H9 (cell line): ENCODE measurements around the gene TLL2. TPM values are rescaled to one million over a fixed set of nuclear protein-coding genes. Genes with fewer than 3 reads are reported as not detected.

Experiments
- DNase-seq: peaks from one replicate; pipeline ENCODE4 v3.0.0-alpha.2; 2017
- H2AFZ ChIP-seq: one replicate; pipeline ENCODE4 v1.6.1; 2013; ENCODE audit warnings: mild to moderate bottlenecking, low read length, control low read depth, moderate library complexity
- H2AK5ac ChIP-seq: 2 replicates; pipeline ENCODE4 v1.6.1; 2013; ENCODE audit warnings: low read length, control low read depth, mixed read lengths; ENCODE audit not compliant: insufficient read length
- H2BK120ac ChIP-seq: one replicate; pipeline ENCODE4 v1.6.1; 2013; ENCODE audit warnings: low read depth, mild to moderate bottlenecking, low read length, control low read depth, inconsistent platforms; ENCODE audit not compliant: poor library complexity, severe bottlenecking
- H2BK12ac ChIP-seq: 2 replicates; pipeline ENCODE4 v1.6.1; 2013; ENCODE audit warnings: low read length, control low read depth, mixed read lengths, low read depth; ENCODE audit not compliant: insufficient read length
- H2BK15ac ChIP-seq: 2 replicates; pipeline ENCODE4 v1.6.1; 2013; ENCODE audit warnings: low read depth, low read length, control low read depth
- H2BK20ac ChIP-seq: one replicate; pipeline ENCODE4 v1.6.1; 2013; ENCODE audit warnings: low read depth, mild to moderate bottlenecking, low read length, control low read depth, inconsistent platforms; ENCODE audit not compliant: poor library complexity, severe bottlenecking
- H2BK5ac ChIP-seq: 2 replicates; pipeline ENCODE4 v1.6.1; 2013; ENCODE audit warnings: low read length, control low read depth, mixed read lengths; ENCODE audit not compliant: insufficient read length
- H3K14ac ChIP-seq: 2 replicates; pipeline ENCODE4 v1.6.1; 2013; ENCODE audit warnings: low read length, control low read depth; ENCODE audit not compliant: insufficient read depth
- H3K18ac ChIP-seq: 2 replicates; pipeline ENCODE4 v1.6.1; 2013; ENCODE audit warnings: low read depth, mild to moderate bottlenecking, mixed read lengths, low read length, control low read depth; ENCODE audit not compliant: insufficient read length
- H3K23ac ChIP-seq: 2 replicates; pipeline ENCODE4 v1.6.1; 2013; ENCODE audit warnings: low read length, control low read depth, mixed read lengths, low read depth; ENCODE audit not compliant: insufficient read length
- H3K23me2 ChIP-seq: 2 replicates; pipeline ENCODE4 v1.6.1; 2013; ENCODE audit warnings: low read depth, mild to moderate bottlenecking, mixed read lengths, low read length, control low read depth; ENCODE audit not compliant: insufficient read length, poor library complexity, severe bottlenecking
- H3K27ac ChIP-seq: 2 replicates; pipeline ENCODE4 v1.5.1; 2013; ENCODE audit warnings: low read length, control low read depth, mixed read lengths, low read depth; ENCODE audit not compliant: insufficient read length
- H3K27me3 ChIP-seq: 2 replicates; pipeline ENCODE4 v1.6.1; 2013; ENCODE audit warnings: low read length, control low read depth, inconsistent platforms; ENCODE audit not compliant: insufficient read depth
- H3K4ac ChIP-seq: 2 replicates; pipeline ENCODE4 v1.6.1; 2013; ENCODE audit warnings: low read depth, mild to moderate bottlenecking, control low read depth, inconsistent platforms, low read length, moderate library complexity
- H3K4me1 ChIP-seq: 2 replicates; pipeline ENCODE4 v1.6.1; 2013; ENCODE audit warnings: low read length, control low read depth, inconsistent platforms; ENCODE audit not compliant: insufficient read depth
- H3K4me2 ChIP-seq: 2 replicates; pipeline ENCODE4 v1.6.1; 2013; ENCODE audit warnings: low read length, control low read depth, mixed read lengths; ENCODE audit not compliant: insufficient read length, insufficient read depth
- H3K56ac ChIP-seq: 2 replicates; pipeline ENCODE4 v1.6.1; 2013; ENCODE audit warnings: low read depth, mild to moderate bottlenecking, mixed read lengths, low read length, control low read depth; ENCODE audit not compliant: insufficient read length
- H3K79me1 ChIP-seq: 2 replicates; pipeline ENCODE4 v1.6.1; 2013; ENCODE audit warnings: low read depth, mild to moderate bottlenecking, moderate library complexity, low read length, control low read depth, inconsistent platforms; ENCODE audit not compliant: insufficient read depth, poor library complexity, severe bottlenecking
- H3K79me2 ChIP-seq: 2 replicates; pipeline ENCODE4 v1.6.1; 2013; ENCODE audit warnings: low read length, control low read depth, inconsistent platforms; ENCODE audit not compliant: insufficient read depth
- H3K9ac ChIP-seq: 2 replicates; pipeline ENCODE4 v1.6.1; 2013; ENCODE audit warnings: low read length, control low read depth, mixed read lengths; ENCODE audit not compliant: insufficient read length; ENCODE audit errors: extremely low read depth
- H3K9me3 ChIP-seq: one replicate; pipeline ENCODE4 v1.6.1; 2013; ENCODE audit warnings: low read depth, low read length, inconsistent platforms; ENCODE audit not compliant: control insufficient read depth
- H3T11ph ChIP-seq: one replicate; pipeline ENCODE4 v1.6.1; 2013; ENCODE audit warnings: mild to moderate bottlenecking, low read length, control low read depth, inconsistent platforms
- H4K20me1 ChIP-seq: one replicate; pipeline ENCODE4 v1.6.1; 2013; ENCODE audit not compliant: control insufficient read depth, insufficient read length, insufficient read depth
- H4K5ac ChIP-seq: 2 replicates; pipeline ENCODE4 v1.6.1; 2013; ENCODE audit warnings: low read depth, mild to moderate bottlenecking, mixed read lengths, low read length, control low read depth; ENCODE audit not compliant: insufficient read length
- H4K8ac ChIP-seq: replicated peaks from 2 replicates; pipeline ENCODE4 v1.6.1; 2013; ENCODE audit warnings: low read length, control low read depth, mixed read lengths, low read depth; ENCODE audit not compliant: insufficient read length
- H4K91ac ChIP-seq: 2 replicates; pipeline ENCODE4 v1.6.1; 2013; ENCODE audit warnings: low read depth, mild to moderate bottlenecking, moderate library complexity, mixed read lengths, low read length, control low read depth; ENCODE audit not compliant: insufficient read length
- H3K27ac Mint-ChIP-seq, 3 experiments: 2 replicates in 2 of 3; 3 replicates in 1 of 3; pipeline ENCODE4 v1.8.0; 2020 to 2021; ENCODE audit warnings: mixed read lengths in 3 of 3, mild to moderate bottlenecking in 1 of 3, moderate library complexity in 1 of 3
- H3K27me3 Mint-ChIP-seq: 2 replicates; pipeline ENCODE4 v1.8.0; 2021; ENCODE audit warnings: low read depth, mild to moderate bottlenecking, moderate library complexity, mixed read lengths
- H3K36me3 Mint-ChIP-seq, 3 experiments: 2 replicates in 2 of 3; 3 replicates in 1 of 3; pipeline ENCODE4 v1.8.0; 2020 to 2021; ENCODE audit warnings: low read depth in 3 of 3, mixed read lengths in 3 of 3; ENCODE audit not compliant: insufficient read depth in 1 of 3
- H3K4me1 Mint-ChIP-seq, 2 experiments: 2 replicates each; pipeline ENCODE4 v1.8.0; 2020; ENCODE audit warnings: mixed read lengths in 2 of 2
- H3K4me3 Mint-ChIP-seq, 2 experiments: 2 replicates in 1 of 2; 3 replicates in 1 of 2; pipeline ENCODE4 v1.8.0; 2020 to 2021; ENCODE audit warnings: mild to moderate bottlenecking in 2 of 2, mixed read lengths in 2 of 2, moderate library complexity in 1 of 2
- H3K9me3 Mint-ChIP-seq, 2 experiments: 2 replicates in 1 of 2; 3 replicates in 1 of 2; pipeline ENCODE4 v1.8.0; 2020; ENCODE audit warnings: mild to moderate bottlenecking in 2 of 2, mixed read lengths in 2 of 2, moderate library complexity in 1 of 2
- WGBS: extraction: QIAGEN DNeasy Blood & Tissue Kit; methylation state at CpG from one replicate; pipeline ENCODE4 v1.1.7; 2013; ENCODE audit warnings: missing lambda C conversion rate, low lambda C conversion rate, mixed read lengths; ENCODE audit not compliant: insufficient read length; ENCODE audit errors: extremely low coverage; 5-methylcytosine and 5-hydroxymethylcytosine counted together
- total RNA-seq: library from RNA; stranded (reverse); gene quantifications from 2 replicates; pipeline ENCODE4 v1.2.1, GENCODE V29; 2021
- TF ChIP-seq, protein P1 (sequence below): fragments of 200-600 bp; sonication (generic); conservative IDR thresholded peaks from 3 replicates; pipeline ENCODE4 v1.8.0; 2021; ENCODE audit warnings: antibody characterized with exemption, mild to moderate bottlenecking

Gene TLL2
- total RNA-seq, 1 experiment from 2014 or later = 1.4 TPM

DNA sequence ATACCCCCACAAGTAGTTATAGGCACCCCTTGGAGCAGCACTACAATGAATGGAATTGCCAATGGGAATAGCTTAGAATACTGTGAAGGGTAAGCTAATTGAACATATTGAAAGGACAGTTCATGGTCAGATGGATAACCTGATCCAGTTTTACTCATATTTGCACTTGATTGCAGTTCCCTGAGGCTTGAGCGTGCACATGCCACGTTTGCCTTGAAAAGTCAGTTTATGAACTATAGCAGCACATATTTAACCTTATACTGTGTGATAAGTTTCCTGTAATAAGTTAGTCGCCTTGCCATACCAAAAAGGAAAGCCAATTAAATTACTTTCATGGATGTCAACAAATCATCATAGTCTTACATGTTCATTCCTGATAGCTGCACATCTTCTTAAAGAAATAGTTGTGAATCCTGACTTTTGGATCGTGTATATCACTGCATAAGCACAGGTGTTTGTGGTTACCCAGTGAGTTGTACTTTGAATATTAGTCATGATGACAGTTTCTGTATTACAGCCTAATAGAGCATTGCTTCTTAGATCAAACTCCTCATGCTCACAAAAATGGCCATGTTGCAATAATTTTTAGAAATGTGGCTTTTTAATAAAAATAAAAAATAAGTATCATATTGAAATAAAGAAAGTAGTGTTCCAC lies 187.9 kb downstream of the TLL2 start:
- H3K23ac ChIP-seq = no peak overlapping the region
- no peak overlapping the region for H2BK15ac ChIP-seq
- H3K79me2 ChIP-seq = no peaks in the 10 kb centered on the region
- H4K20me1 ChIP-seq = no peaks in the 10 kb centered on the region
- no peak overlapping the region for H4K5ac ChIP-seq
- Mint-ChIP-seq H3K36me3 (no peaks in the 10 kb centered on the region), H3K4me1 (peaks cover 2 to 4% of the 10 kb centered on the region in 2 experiments; a peak in 2 of 4 replicates), H3K9me3 (no peaks in the 10 kb centered on the region), H3K4me3 (no peak overlapping the region), H3K27me3 (no peaks in the 10 kb centered on the region; the same call in none of the 2 replicates), H3K27ac (no peak overlapping the region)
- TF ChIP-seq, protein P1, sequence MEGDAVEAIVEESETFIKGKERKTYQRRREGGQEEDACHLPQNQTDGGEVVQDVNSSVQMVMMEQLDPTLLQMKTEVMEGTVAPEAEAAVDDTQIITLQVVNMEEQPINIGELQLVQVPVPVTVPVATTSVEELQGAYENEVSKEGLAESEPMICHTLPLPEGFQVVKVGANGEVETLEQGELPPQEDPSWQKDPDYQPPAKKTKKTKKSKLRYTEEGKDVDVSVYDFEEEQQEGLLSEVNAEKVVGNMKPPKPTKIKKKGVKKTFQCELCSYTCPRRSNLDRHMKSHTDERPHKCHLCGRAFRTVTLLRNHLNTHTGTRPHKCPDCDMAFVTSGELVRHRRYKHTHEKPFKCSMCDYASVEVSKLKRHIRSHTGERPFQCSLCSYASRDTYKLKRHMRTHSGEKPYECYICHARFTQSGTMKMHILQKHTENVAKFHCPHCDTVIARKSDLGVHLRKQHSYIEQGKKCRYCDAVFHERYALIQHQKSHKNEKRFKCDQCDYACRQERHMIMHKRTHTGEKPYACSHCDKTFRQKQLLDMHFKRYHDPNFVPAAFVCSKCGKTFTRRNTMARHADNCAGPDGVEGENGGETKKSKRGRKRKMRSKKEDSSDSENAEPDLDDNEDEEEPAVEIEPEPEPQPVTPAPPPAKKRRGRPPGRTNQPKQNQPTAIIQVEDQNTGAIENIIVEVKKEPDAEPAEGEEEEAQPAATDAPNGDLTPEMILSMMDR = no peak
- H2AK5ac ChIP-seq = no peak overlapping the region
- no peak for DNase-seq
- no peaks in the 10 kb centered on the region for H3K27me3 ChIP-seq
- no peak overlapping the region for H3K9ac ChIP-seq
- no peak overlapping the region for H2BK5ac ChIP-seq
- H3K18ac ChIP-seq = no peak overlapping the region
- H3K79me1 ChIP-seq = no peaks in the 10 kb centered on the region
- H2BK20ac ChIP-seq = no peak overlapping the region
- no peak overlapping the region for H4K91ac ChIP-seq
- no CpG with 5 or more reads among the region's 4 CpGs for WGBS
- no peaks in the 10 kb centered on the region for H3K4me1 ChIP-seq
- no peak overlapping the region for H3K27ac ChIP-seq
- no peaks in the 10 kb centered on the region for H3K9me3 ChIP-seq
- no peak overlapping the region for H3K4ac ChIP-seq
- H3K4me2 ChIP-seq = no peak overlapping the region
- no peak overlapping the region for H3T11ph ChIP-seq
- H4K8ac ChIP-seq = no peak overlapping the region
- no peak overlapping the region for H2BK12ac ChIP-seq
- no peak overlapping the region for H2AFZ ChIP-seq
- no peak overlapping the region for H2BK120ac ChIP-seq
- no peak overlapping the region for H3K56ac ChIP-seq
- H3K14ac ChIP-seq = no peak overlapping the region
- H3K23me2 ChIP-seq = no peaks in the 10 kb centered on the region
